Large intestine (tissue), 3 donors: ENCODE results near the gene PRLH. TPM values are rescaled to one million over a fixed set of nuclear protein-coding genes. Genes with fewer than 3 reads are reported as not detected.
"Not testable (repeated sequence)": the region's sequence is repeated elsewhere in the genome, so short reads cannot be mapped to it uniquely, and the experiment has no call there.

ENCODE experiments used
- DNase-seq, 2 donors: peaks; one replicate each; pipeline versions ENCODE4 v3.0.0 to v3.0.0-alpha.2; 2013
- H3K27ac ChIP-seq: one replicate; pipeline ENCODE4 v1.5.1; 2013; ENCODE audit warnings: low read length
- H3K27me3 ChIP-seq: 2 replicates; pipeline ENCODE4 v1.6.1; 2013; ENCODE audit warnings: low read length; ENCODE audit not compliant: control insufficient read depth, insufficient read depth
- H3K36me3 ChIP-seq: 2 replicates; pipeline ENCODE4 v1.6.1; 2013; ENCODE audit warnings: low read length; ENCODE audit not compliant: control insufficient read depth, insufficient read depth
- H3K4me1 ChIP-seq: one replicate; pipeline ENCODE4 v1.6.1; 2013; ENCODE audit warnings: low read length; ENCODE audit not compliant: control insufficient read depth, insufficient read depth
- H3K4me3 ChIP-seq: one replicate; pipeline ENCODE4 v1.5.1; 2013; ENCODE audit warnings: low read length
- H3K9me3 ChIP-seq: one replicate; pipeline ENCODE4 v1.6.1; 2013; ENCODE audit warnings: mild to moderate bottlenecking, low read depth, low read length, moderate library complexity; ENCODE audit not compliant: control insufficient read depth
- WGBS: methylation state at CpG from one replicate; pipeline ENCODE4 v1.1.5; 2013; ENCODE audit warnings: low lambda C conversion rate; ENCODE audit not compliant: insufficient coverage; 5-methylcytosine and 5-hydroxymethylcytosine counted together
- polyA plus RNA-seq: library from polyadenylated mRNA; unstranded; fragments of 120-200 nt; gene quantifications from one replicate; pipeline ENCODE4 v1.2.1, GENCODE V29; 2013

The PRLH gene
- polyA plus RNA-seq, 1 donor, result not detected

DNA sequence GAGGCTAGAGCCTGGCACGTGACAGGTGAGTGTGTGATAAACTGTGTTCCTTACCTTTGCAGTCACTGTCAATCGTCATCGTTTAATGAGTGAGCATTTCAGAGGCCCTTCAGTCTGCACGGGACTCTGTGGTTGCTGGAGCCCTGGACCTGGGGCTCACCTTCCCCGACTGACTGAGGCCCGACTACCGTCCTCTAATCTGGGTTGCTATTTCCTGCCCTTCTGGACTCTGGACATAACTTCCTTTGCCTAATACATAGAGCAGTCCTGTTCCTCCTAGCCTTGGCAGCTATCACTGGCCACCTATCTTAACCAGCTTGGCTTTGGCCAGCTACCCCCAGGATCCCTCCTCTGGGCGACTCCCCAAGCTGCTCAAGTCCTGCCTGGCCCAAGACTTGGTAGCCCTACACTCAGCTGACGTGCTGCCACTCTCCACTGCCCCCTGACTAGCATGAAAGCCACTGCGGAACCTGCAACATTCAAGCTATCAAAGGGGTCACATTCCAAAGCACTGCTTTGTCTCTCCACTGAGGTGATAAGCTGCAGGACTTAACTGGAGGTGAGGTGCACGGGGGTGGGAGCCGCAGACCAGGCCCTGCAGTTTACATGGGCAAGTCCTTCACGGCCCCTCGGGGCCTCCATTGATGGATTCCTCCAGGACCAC is 35.2 kb downstream of the PRLH start:
- H3K4me3 ChIP-seq, result peak overlapping the region; percentile 11
- H3K4me1 ChIP-seq, result peaks cover 47% of the 10 kb centered on the region

DNA sequence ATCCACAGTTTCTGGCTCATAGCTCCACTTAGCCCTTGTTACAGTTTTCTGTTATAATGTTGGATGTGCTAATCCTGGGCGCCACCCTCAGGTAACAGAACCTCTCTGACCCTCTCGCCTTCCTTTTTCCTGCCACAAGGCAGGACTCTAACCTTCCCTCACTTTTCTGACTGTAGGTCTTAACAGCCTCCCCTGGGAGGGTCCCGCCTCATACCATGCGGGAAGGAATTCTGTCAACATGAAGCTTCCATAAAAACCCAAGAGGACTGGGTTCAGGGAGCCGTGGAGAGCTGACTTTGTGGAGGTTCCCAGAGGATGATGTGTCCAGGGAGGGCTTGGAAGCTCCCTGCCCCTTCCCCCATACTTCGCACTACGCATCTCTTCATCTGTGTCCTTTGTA is 36.0 kb downstream of the PRLH start:
- peaks cover 3% of the 10 kb centered on the region for H3K9me3 ChIP-seq
- H3K4me3 ChIP-seq, result no peak overlapping the region
- H3K27me3 ChIP-seq, result no peaks in the 10 kb centered on the region
- 100% methylated on average over 1 of the region's 7 CpGs for WGBS
- peaks cover 41% of the 10 kb centered on the region for H3K4me1 ChIP-seq
- DNase-seq, result no peak
- peak overlapping the region; percentile 93 for H3K27ac ChIP-seq
- no peaks in the 10 kb centered on the region for H3K36me3 ChIP-seq

More for the DNA sequence above, 35.2 kb downstream of the PRLH start:
- Histone ChIP-seq H3K9me3 (peaks cover 3% of the 10 kb centered on the region), H3K27me3 (no peaks in the 10 kb centered on the region), H3K27ac (peak overlapping the region; percentile 93), H3K36me3 (no peaks in the 10 kb centered on the region)
- DNase-seq, result peak; percentile 88 to 95
- 40% methylated on average over 2 of the region's 14 CpGs for WGBS

DNA sequence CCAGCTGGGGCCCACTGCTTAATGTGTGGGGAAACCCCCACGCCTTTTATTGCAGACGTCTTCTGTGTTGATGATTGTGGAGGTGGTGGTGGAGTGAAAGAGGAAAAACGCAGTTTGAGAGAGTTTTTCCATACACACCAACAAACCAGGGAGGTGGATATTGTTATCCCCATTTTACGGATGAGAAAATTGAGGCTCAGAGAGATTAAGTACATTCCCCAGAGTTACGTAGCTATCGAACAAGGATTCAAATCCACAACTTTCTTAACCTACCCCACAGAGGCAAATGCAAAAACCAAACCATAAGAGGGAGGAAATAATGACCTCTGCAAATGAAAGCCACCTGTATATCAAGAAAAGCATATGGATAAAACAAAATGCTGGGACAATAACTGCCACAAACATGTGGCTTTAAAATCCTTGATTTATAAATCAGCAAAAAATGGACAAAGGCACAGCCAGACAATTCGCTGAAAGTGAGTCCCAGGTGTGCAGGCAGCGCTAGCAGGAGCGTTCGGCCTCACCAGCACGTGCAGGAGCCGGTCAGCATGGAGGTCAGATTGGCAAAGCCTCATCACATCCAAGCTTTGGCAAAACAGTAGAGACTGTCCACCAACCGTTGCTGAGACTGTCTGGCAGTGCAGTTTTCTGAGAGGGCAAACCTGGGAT is 36.8 kb downstream of the PRLH start:
- Histone ChIP-seq H3K27me3 (no peaks in the 10 kb centered on the region), H3K9me3 (peaks cover 3% of the 10 kb centered on the region), H3K4me3 (no peak overlapping the region), H3K4me1 (peaks cover 41% of the 10 kb centered on the region), H3K27ac (peak overlapping the region; percentile 93), H3K36me3 (no peaks in the 10 kb centered on the region)
- no peak for DNase-seq
- WGBS, result 100% methylated on average over 1 of the region's 13 CpGs

DNA sequence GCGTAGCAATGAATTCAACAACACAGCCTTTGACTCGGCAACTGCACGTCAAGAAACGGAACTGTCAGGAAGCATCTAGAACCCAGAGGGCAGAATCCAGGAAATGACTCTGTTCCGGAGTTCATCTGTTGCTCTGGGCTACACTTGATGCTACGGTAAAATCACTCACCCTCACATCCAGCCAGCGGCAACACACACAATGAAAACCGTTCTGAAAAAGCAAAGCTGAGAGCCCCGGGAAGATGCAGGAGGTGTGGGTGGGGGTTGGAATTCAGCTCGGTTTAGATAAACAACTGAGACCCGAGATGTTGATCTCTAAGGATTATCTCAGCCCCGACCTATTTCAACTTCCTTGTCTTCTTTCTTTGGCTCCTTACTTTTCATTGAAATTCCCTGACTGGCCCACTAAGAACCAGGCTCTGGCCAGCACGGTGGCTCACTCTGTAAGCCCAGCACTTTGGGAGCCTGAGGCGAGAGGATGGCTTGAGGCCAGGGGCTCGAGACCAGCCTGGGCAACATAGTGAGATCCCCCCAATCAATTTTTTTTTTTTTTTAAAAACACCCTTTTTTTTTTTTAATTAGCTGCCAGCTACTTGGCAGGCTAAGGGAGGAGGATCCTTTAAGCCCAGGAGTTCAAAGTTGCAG is 37.5 kb downstream of the PRLH start:
- Histone ChIP-seq H3K27ac (peak overlapping the region; percentile 93), H3K36me3 (no peaks in the 10 kb centered on the region), H3K4me1 (peaks cover 41% of the 10 kb centered on the region), H3K4me3 (no peak overlapping the region), H3K9me3 (peaks cover 3% of the 10 kb centered on the region), H3K27me3 (no peaks in the 10 kb centered on the region)
- peak in 1 of 2 donors; percentile 65 for DNase-seq
- no CpG with 5 or more reads among the region's 15 CpGs for WGBS

DNA sequence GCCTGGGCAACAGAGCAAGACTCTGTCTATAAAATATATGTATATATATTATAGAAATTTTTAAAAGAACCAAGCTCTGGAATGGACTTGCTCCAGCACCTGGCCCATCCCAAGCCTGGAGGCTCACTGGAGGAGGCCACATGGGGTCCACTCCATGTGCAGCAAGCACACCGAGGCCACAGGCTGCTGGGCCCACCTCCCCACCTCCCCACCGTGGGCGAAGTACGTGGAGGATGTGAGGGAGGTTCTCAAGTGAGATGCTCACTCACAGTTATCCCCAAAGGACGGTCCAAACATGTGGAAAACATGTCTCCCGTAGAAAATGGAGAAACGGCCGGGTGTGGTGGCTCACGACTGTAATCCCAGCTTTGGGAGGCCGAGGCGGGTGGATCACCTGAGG is 38.0 kb downstream of the PRLH start:
- H3K4me3 ChIP-seq, result no peak overlapping the region
- DNase-seq, result no peak
- peak overlapping the region; percentile 93 for H3K27ac ChIP-seq
- H3K4me1 ChIP-seq, result peaks cover 41% of the 10 kb centered on the region
- no peaks in the 10 kb centered on the region for H3K27me3 ChIP-seq
- H3K9me3 ChIP-seq, result peaks cover 3% of the 10 kb centered on the region
- no peaks in the 10 kb centered on the region for H3K36me3 ChIP-seq
- 94% methylated on average over 6 of the region's 11 CpGs for WGBS

DNA sequence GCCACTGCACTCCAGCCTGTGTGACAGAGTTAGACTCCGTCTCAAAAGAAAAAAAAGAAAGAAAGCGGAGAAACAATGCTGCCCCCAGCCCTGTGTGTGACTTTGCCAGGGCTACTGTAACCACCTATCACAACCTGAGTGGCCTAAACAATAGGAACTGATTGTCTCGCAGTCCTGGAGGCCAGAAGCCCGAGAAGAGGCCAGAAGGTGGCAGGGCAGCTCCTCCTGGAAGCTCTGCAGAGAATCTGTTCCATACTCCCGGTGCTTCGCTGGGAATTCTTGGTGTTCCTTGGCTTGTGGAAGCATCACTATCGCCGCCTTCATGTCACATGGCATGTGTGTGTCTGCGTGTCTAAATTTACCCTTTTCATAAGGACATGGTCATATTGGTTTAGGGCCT is 38.6 kb downstream of the PRLH start:
- 90% methylated on average over 2 of the region's 9 CpGs for WGBS
- H3K4me1 ChIP-seq, result peaks cover 38% of the 10 kb centered on the region
- DNase-seq, result peak in 1 of 2 donors; percentile 22

DNA sequence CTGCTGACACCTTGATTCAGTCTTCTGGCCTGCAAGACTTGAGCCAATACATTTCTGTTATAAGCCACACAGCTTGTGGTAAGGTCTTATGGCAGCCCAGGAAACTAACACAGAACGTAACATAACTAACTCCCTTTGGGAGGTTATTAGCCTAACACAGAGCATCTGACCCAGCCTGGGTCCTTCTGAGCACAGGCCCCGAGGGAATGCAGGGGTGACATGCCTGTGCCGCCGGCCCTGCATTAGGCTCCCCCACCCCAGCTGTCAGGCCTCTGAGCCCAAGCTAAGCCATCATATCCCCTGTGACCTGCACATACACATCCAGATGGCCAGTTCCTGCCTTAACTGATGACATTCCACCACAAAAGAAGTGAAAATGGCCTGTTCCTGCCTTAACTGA is 40.1 kb downstream of the PRLH start:
- no CpG with 5 or more reads among the region's 4 CpGs for WGBS
- H3K27me3 ChIP-seq, result not testable (repeated sequence)

More for the DNA sequence above, 38.6 kb downstream of the PRLH start:
- H3K4me3 ChIP-seq, result no peak overlapping the region
- no peaks in the 10 kb centered on the region for H3K36me3 ChIP-seq
- peaks cover 3% of the 10 kb centered on the region for H3K9me3 ChIP-seq
- H3K27me3 ChIP-seq, result no peaks in the 10 kb centered on the region
- no peak overlapping the region for H3K27ac ChIP-seq

DNA sequence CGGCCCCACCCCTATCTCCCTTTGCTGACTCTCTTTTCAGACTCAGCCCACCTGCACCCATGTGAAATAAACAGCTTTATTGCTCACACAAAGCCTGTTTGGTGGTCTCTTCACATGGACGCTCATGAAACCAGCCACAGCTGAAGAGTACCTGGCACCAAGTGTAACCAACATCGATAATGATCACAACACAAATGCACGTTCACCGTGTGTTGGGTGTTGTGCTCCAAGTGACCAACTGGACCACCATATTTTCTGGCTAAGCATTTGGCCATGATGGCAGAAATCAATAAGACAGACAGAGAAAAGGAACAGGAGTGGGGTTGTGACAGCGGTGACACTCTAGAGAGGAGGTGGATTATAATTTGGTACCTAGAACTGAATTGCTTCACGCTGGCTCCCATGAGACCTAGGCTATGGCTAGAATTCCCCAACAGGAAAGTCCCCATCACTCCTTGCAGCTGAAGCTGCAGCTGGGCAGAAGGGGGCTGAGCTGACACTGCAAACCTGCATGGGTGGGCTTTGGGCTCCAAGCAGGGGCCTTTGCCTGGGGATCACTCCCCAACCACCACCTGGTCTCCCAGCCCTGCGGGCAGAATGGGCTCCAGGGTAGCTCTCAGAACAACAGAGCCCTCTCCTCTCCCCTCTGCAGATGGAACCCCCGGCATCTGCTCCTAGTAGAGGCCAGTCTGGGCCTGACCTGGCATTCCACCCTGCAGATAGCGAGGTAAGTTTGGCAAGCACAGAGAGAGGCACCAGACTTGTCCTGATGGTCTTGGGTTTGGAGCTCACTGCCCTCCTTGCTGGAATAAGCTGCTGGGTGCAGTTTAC is 46.4 kb downstream of the PRLH start:
- Histone ChIP-seq H3K27ac (no peak overlapping the region), H3K4me1 (peaks cover 31% of the 10 kb centered on the region), H3K36me3 (no peaks in the 10 kb centered on the region), H3K27me3 (peaks cover 8% of the 10 kb centered on the region), H3K9me3 (no peaks in the 10 kb centered on the region), H3K4me3 (no peak overlapping the region)
- WGBS, result 100% methylated on average over 1 of the region's 10 CpGs
- no peak for DNase-seq

More for the DNA sequence above, 40.1 kb downstream of the PRLH start:
- not testable (repeated sequence) for DNase-seq, H3K27ac ChIP-seq, H3K9me3 ChIP-seq, H3K36me3 ChIP-seq, H3K4me3 ChIP-seq
- peaks cover 25% of the 10 kb centered on the region for H3K4me1 ChIP-seq

DNA sequence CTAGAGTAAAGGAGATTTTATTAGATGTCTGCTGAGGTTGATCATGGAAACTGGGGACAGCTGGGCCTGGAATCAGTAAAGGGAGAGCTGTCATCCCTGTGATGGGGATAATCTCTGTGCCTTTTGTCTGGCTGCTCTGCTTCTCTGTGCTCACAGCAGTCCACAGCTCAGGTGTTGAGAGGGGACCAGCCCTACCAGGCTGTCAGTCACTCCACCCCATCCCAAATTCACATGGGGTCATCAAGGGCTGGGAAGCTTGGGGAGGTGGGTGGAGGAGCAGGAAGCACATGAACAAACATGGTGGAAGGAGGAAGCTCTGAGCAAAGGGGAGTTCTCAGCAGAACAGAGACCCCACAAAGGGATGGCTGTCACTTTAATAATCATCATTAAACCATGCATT is 47.3 kb downstream of the PRLH start:
- H3K9me3 ChIP-seq, result no peaks in the 10 kb centered on the region
- H3K27ac ChIP-seq, result peak overlapping the region; percentile 62
- peaks cover 8% of the 10 kb centered on the region for H3K27me3 ChIP-seq
- no peak overlapping the region for H3K4me3 ChIP-seq
- H3K4me1 ChIP-seq, result peaks cover 31% of the 10 kb centered on the region
- no peaks in the 10 kb centered on the region for H3K36me3 ChIP-seq
- DNase-seq, result no peak

DNA sequence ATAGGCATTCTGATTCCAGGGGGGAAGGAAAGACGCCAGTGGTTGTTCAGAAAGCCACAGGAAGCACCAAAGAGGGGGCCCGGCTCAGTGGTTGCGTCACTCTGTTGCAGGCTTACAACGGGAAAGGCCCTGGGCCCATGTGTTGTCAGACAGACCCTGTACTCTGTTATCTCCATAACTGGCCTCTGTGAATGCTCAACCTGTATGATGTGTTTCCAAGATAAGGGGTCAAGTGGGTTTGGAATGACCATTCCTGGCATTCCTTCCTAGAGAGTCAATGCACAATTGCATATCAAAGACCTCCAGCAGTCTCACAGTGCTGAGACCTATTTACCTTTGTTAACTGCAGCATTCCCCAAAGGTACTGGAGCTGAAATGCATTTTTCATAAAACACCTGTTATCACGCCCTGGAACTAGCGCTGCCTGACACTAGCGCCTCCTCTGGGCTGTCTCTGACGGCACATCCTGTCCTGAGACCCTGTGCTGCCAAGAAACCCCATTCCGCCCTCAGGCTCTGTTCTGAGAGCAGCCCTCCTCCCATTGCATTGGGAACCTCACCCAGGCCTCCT is 47.9 kb downstream of the PRLH start:
- peaks cover 31% of the 10 kb centered on the region for H3K4me1 ChIP-seq
- peak; percentile 70 for DNase-seq
- WGBS, result no CpG with 5 or more reads among the region's 9 CpGs

More for the DNA sequence above, 47.9 kb downstream of the PRLH start:
- Histone ChIP-seq H3K4me3 (no peak overlapping the region), H3K27ac (peak overlapping the region; percentile 62), H3K36me3 (no peaks in the 10 kb centered on the region), H3K9me3 (no peaks in the 10 kb centered on the region), H3K27me3 (peaks cover 8% of the 10 kb centered on the region)
